SU-DHL-6 (cell line): ENCODE data around the gene SYNDIG1.

Source experiments
- H2AFZ ChIP-seq: fragments of 200-600 bp; sonication (generic); 2 replicates; pipeline ENCODE4 v1.6.1; 2014; ENCODE audit warnings: low read depth, mild to moderate bottlenecking, moderate library complexity, mixed read lengths, antibody characterized with exemption, low read length; ENCODE audit not compliant: severe bottlenecking
- H3F3A ChIP-seq: fragments of 200-600 bp; shearing (Covaris generic); 2 replicates; pipeline ENCODE4 v1.6.0; 2016; ENCODE audit warnings: antibody characterized with exemption, mild to moderate bottlenecking; ENCODE audit not compliant: insufficient read depth
- H3K27ac ChIP-seq: fragments of 200-600 bp; sonication (generic); 2 replicates; pipeline ENCODE4 v1.5.1; 2016; ENCODE audit warnings: low read depth, mild to moderate bottlenecking, low read length, moderate library complexity, mixed read lengths
- H3K27me3 ChIP-seq: fragments of 200-600 bp; sonication (generic), shearing (Covaris generic); 2 replicates; pipeline ENCODE4 v1.6.0; 2014; ENCODE audit warnings: mild to moderate bottlenecking, low read length
- H3K36me3 ChIP-seq: fragments of 200-600 bp; sonication (generic); 2 replicates; pipeline ENCODE4 v1.6.1; 2014; ENCODE audit warnings: mild to moderate bottlenecking, low read length, mixed read lengths
- H3K4me2 ChIP-seq: fragments of 300-600, 200-600 bp; shearing (Covaris generic), sonication (generic); 2 replicates; pipeline ENCODE4 v1.6.0; 2014; ENCODE audit warnings: low read length, low read depth, mild to moderate bottlenecking; ENCODE audit not compliant: poor library complexity, severe bottlenecking
- H3K4me3 ChIP-seq: fragments of 200-600 bp; sonication (generic); 2 replicates; pipeline ENCODE4 v1.5.1; 2014; ENCODE audit warnings: antibody characterized with exemption, low read length, mild to moderate bottlenecking, mixed read lengths; ENCODE audit not compliant: insufficient read depth, poor library complexity, severe bottlenecking
- H3K79me2 ChIP-seq: fragments of 200-600 bp; sonication (generic); 2 replicates; pipeline ENCODE4 v1.6.1; 2014; ENCODE audit warnings: mild to moderate bottlenecking, low read length, moderate library complexity; ENCODE audit not compliant: insufficient read depth
- H3K9ac ChIP-seq: fragments of 200-600 bp; sonication (generic); 2 replicates; pipeline ENCODE4 v1.7.0; 2014; ENCODE audit warnings: mild to moderate bottlenecking, low read length
- H3K9me2 ChIP-seq: fragments of 200-600 bp; sonication (generic); replicated peaks from 2 replicates; pipeline ENCODE4 v1.6.1; 2014; ENCODE audit warnings: low read length; ENCODE audit not compliant: insufficient read depth
- H3K9me3 ChIP-seq: fragments of 200-600 bp; sonication (generic); 2 replicates; pipeline ENCODE4 v1.6.1; 2014; ENCODE audit warnings: low read length, mixed read lengths; ENCODE audit not compliant: insufficient read depth
- H4K20me1 ChIP-seq: fragments of 200-600 bp; sonication (generic); 2 replicates; pipeline ENCODE4 v1.6.1; 2014; ENCODE audit warnings: low read depth, mild to moderate bottlenecking, antibody characterized with exemption, low read length, moderate library complexity, mixed read lengths
- CTCF ChIP-seq: fragments of 200-600 bp; sonication (generic); IDR thresholded peaks from one replicate; pipeline ENCODE4 v1.5.1; 2017; ENCODE audit warnings: antibody characterized with exemption, mild to moderate bottlenecking, low read length, moderate library complexity; ENCODE audit not compliant: insufficient read depth, poor library complexity, severe bottlenecking
- EZH2phosphoT487 ChIP-seq: fragments of 200-600 bp; sonication (generic), shearing (Covaris generic); conservative IDR thresholded peaks from 2 replicates; pipeline ENCODE4 v1.6.1; 2018; ENCODE audit warnings: mild to moderate bottlenecking, antibody characterized with exemption, low read length, moderate library complexity, mixed read lengths

The SYNDIG1 gene

GRCh38 chr20:24572140-24572539 lies 102.7 kb downstream of the SYNDIG1 start:
- no peak overlapping the region for H3K27ac ChIP-seq
- H3K36me3 ChIP-seq = no peaks in the 10 kb centered on the region
- no peaks in the 10 kb centered on the region for H3F3A ChIP-seq
- no peaks in the 10 kb centered on the region for H3K9me3 ChIP-seq
- no peak overlapping the region for H3K4me2 ChIP-seq
- no peaks in the 10 kb centered on the region for H3K27me3 ChIP-seq
- no peaks in the 10 kb centered on the region for H4K20me1 ChIP-seq
- TF ChIP-seq EZH2phosphoT487 = no peak
- no peak for TF ChIP-seq CTCF
- H3K9me2 ChIP-seq = no peaks in the 10 kb centered on the region
- H2AFZ ChIP-seq = no peak overlapping the region
- no peak overlapping the region for H3K4me3 ChIP-seq
- H3K79me2 ChIP-seq = no peaks in the 10 kb centered on the region
- H3K9ac ChIP-seq = no peak overlapping the region

GRCh38 chr20:24572862-24573261 lies 103.4 kb downstream of the SYNDIG1 start:
- Histone ChIP-seq H3K4me2 (no peak overlapping the region), H3K9me3 (no peaks in the 10 kb centered on the region), H3K79me2 (no peaks in the 10 kb centered on the region), H3K27ac (no peak overlapping the region), H3K4me3 (no peak overlapping the region), H2AFZ (no peak overlapping the region), H3K36me3 (no peaks in the 10 kb centered on the region), H4K20me1 (no peaks in the 10 kb centered on the region), H3K9ac (no peak overlapping the region), H3F3A (no peaks in the 10 kb centered on the region), H3K27me3 (no peaks in the 10 kb centered on the region), H3K9me2 (no peaks in the 10 kb centered on the region)
- TF ChIP-seq EZH2phosphoT487 (no peak), CTCF (no peak)

GRCh38 chr20:24573557-24573956 lies 104.1 kb downstream of the SYNDIG1 start:
- H3K36me3 ChIP-seq = no peaks in the 10 kb centered on the region
- no peaks in the 10 kb centered on the region for H3K79me2 ChIP-seq
- H3K27ac ChIP-seq = no peak overlapping the region
- no peak overlapping the region for H2AFZ ChIP-seq
- no peaks in the 10 kb centered on the region for H4K20me1 ChIP-seq
- TF ChIP-seq CTCF (no peak), EZH2phosphoT487 (no peak)
- no peaks in the 10 kb centered on the region for H3K9me3 ChIP-seq
- H3K9ac ChIP-seq = no peak overlapping the region
- H3K9me2 ChIP-seq = no peaks in the 10 kb centered on the region
- H3F3A ChIP-seq = no peaks in the 10 kb centered on the region
- no peak overlapping the region for H3K4me2 ChIP-seq
- H3K27me3 ChIP-seq = no peaks in the 10 kb centered on the region
- no peak overlapping the region for H3K4me3 ChIP-seq
